ENCODE results near the gene PPP2R3A. TPM values are rescaled to one million over a fixed set of nuclear protein-coding genes. Genes with fewer than 3 reads are reported as not detected.

PPP2R3A gene
- total and polyA plus RNA-seq, 2 donors (not counting 3 experiments of a cell fraction or from before 2014, with no cell fraction given), result 3.3 to 14.6 TPM

GRCh38 chr3:135982404-135982761 lies 16.9 kb downstream of the PPP2R3A start:
- FAIRE-seq, result no peak
- dilution Hi-C loops (cut with MboI; ENCODE audit: extremely low pct_ligation_motif_present, low sequenced_read_pairs), result no loop called here
- no peak overlapping the region for H3K27ac ChIP-seq (ENCODE audit: insufficient read depth, low read depth, low read length)

More at GRCh38 chr3:135982404-135982761, 16.9 kb downstream of the PPP2R3A start:
- TF ChIP-seq CTCF (IDR thresholded peaks at IDR 0.05; ENCODE audit: extremely low read depth in 1 of 2, insufficient read depth in 1 of 2, low read depth in 1 of 2, low read length in 2 of 2) (no peak), MAX (IDR thresholded peaks at IDR 0.05; ENCODE audit: insufficient read depth, insufficient read length) (no peak), GATA2 (IDR thresholded peaks at IDR 0.05; ENCODE audit: insufficient read depth, insufficient read length, low read depth, low read length) (no peak), MYC (IDR thresholded peaks at IDR 0.05; ENCODE audit: low read depth, low read length) (no peak), POLR2AphosphoS5 (IDR thresholded peaks at IDR 0.05; ENCODE audit: insufficient read depth, low read depth, low read length) (no peak), EZH2 (IDR thresholded peaks at IDR 0.05; ENCODE audit: borderline replicate concordance, low read depth, low read length, severe bottlenecking) (no peak), FOS (IDR thresholded peaks at IDR 0.05; ENCODE audit: borderline replicate concordance, insufficient read depth, low read length) (no peak), JUN (IDR thresholded peaks at IDR 0.05; ENCODE audit: borderline replicate concordance, insufficient read depth, insufficient read length, low read depth) (no peak), POLR2A (IDR thresholded peaks at IDR 0.05; ENCODE audit: low read depth, low read length) (no peak)
- Histone ChIP-seq H3K27me3 (ENCODE audit: control insufficient read depth in 2 of 2, insufficient read depth in 2 of 2, low read length in 2 of 2) (no peaks in the 10 kb centered on the region), H3K9me1 (replicated peaks; ENCODE audit: control insufficient read depth, extremely low read depth, insufficient read depth, low read length) (no peaks in the 10 kb centered on the region), H3K9ac (replicated peaks; ENCODE audit: extremely low read depth, insufficient read depth, low read length) (no peak overlapping the region), H3K4me2 (ENCODE audit: insufficient read depth, low read length) (no peak overlapping the region), H3K9me3 (replicated peaks; ENCODE audit: control insufficient read depth, insufficient read depth, low read length) (no peaks in the 10 kb centered on the region), H2AFZ (ENCODE audit: low read depth, low read length) (no peak overlapping the region), H3K36me3 (ENCODE audit: control insufficient read depth in 2 of 2, extremely low read depth in 1 of 2, insufficient read depth in 2 of 2, low read length in 2 of 2) (no peaks in the 10 kb centered on the region), H3K79me2 (ENCODE audit: control insufficient read depth, insufficient read depth, low read length) (no peaks in the 10 kb centered on the region), H3K4me1 (ENCODE audit: control insufficient read depth, extremely low read depth, insufficient read depth, low read length) (no peaks in the 10 kb centered on the region), H3K4me3 (replicated peaks in 1 of 3; ENCODE audit: insufficient read depth in 1 of 3, low read depth in 1 of 3, low read length in 3 of 3) (no peak overlapping the region), H4K20me1 (replicated peaks; ENCODE audit: control insufficient read depth, extremely low read depth, insufficient read depth, low read length) (no peaks in the 10 kb centered on the region)
- ChIA-PET POLR2A (no interaction called here), CTCF (no interaction called here)
- no TSS peak for BruUV-seq (replicated peaks)
- no peak for DNase-seq (ENCODE audit: low read depth, low spot score)
- intact Hi-C loops (cut with micrococcal nuclease), result no loop called here

Measured in endothelial cell of umbilical vein (primary cell).